ENCODE data around the gene CERS2. TPM values are rescaled to one million over a fixed set of nuclear protein-coding genes. Genes with fewer than 3 reads are reported as not detected.

Gene CERS2
- total and polyA plus RNA-seq, 2 of the 13 experiments (the other 11 are each of a cell fraction or from before 2014, with no cell fraction given), result 269 to 298 TPM

DNA sequence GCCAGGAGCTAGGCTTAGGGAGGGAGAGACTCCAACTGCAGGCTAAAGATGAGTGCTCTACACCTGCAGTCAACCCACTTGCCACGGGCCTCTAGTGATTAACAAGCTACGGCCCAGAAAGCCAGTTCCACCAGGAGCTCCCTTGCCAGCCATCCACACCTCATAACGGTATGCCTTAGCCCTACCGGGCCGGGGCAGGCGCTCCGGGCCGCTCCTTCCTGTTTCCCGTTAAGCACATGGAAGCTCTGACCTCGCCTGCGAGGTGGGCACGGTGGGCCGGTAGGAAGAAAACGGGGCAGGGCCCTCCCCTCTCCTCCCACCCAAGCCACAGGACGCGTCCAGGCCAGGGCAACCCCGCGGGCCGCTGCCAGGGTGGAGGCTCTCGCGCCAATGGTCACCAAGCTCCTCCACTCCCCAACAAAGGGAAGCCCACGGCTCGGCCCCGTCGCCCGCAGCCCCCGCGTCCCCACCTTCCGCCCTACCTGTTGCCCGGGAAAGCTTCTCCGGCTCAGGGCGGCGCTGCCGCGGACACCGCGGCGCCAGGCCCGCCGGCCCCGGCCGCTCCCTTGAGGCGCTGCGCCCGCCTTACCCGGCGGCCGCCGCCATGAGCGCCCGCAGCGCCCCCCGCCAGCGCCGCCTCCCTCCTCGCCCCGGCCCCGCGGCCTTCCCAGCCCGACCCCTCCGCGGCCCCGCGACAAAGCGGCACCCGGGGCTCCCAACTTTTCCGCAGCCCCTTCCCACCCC lies 627 bp downstream of the CERS2 start (continued):
- TF ChIP-seq, protein P1, sequence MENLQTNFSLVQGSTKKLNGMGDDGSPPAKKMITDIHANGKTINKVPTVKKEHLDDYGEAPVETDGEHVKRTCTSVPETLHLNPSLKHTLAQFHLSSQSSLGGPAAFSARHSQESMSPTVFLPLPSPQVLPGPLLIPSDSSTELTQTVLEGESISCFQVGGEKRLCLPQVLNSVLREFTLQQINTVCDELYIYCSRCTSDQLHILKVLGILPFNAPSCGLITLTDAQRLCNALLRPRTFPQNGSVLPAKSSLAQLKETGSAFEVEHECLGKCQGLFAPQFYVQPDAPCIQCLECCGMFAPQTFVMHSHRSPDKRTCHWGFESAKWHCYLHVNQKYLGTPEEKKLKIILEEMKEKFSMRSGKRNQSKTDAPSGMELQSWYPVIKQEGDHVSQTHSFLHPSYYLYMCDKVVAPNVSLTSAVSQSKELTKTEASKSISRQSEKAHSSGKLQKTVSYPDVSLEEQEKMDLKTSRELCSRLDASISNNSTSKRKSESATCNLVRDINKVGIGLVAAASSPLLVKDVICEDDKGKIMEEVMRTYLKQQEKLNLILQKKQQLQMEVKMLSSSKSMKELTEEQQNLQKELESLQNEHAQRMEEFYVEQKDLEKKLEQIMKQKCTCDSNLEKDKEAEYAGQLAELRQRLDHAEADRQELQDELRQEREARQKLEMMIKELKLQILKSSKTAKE (CRISPR knock-in tag; IDR thresholded peaks at IDR 0.05; ENCODE audit: borderline replicate concordance), result no peak
- TF ChIP-seq RFX5 (IDR thresholded peaks at IDR 0.05; ENCODE audit: low read depth, low read length), result no peak
- TF ChIP-seq, protein P2, sequence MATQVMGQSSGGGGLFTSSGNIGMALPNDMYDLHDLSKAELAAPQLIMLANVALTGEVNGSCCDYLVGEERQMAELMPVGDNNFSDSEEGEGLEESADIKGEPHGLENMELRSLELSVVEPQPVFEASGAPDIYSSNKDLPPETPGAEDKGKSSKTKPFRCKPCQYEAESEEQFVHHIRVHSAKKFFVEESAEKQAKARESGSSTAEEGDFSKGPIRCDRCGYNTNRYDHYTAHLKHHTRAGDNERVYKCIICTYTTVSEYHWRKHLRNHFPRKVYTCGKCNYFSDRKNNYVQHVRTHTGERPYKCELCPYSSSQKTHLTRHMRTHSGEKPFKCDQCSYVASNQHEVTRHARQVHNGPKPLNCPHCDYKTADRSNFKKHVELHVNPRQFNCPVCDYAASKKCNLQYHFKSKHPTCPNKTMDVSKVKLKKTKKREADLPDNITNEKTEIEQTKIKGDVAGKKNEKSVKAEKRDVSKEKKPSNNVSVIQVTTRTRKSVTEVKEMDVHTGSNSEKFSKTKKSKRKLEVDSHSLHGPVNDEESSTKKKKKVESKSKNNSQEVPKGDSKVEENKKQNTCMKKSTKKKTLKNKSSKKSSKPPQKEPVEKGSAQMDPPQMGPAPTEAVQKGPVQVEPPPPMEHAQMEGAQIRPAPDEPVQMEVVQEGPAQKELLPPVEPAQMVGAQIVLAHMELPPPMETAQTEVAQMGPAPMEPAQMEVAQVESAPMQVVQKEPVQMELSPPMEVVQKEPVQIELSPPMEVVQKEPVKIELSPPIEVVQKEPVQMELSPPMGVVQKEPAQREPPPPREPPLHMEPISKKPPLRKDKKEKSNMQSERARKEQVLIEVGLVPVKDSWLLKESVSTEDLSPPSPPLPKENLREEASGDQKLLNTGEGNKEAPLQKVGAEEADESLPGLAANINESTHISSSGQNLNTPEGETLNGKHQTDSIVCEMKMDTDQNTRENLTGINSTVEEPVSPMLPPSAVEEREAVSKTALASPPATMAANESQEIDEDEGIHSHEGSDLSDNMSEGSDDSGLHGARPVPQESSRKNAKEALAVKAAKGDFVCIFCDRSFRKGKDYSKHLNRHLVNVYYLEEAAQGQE (IDR thresholded peaks at IDR 0.05; ENCODE audit: borderline replicate concordance in 1 of 2, low read depth in 1 of 2, low read length in 2 of 2), result no peak
- TF ChIP-seq CAMTA2 (CRISPR knock-in tag; IDR thresholded peaks at IDR 0.05; ENCODE audit: borderline replicate concordance), result 0 out of 2 replicates have a peak, but pooled peaks have one; percentile 33
